Measurements from ENCODE around the gene ARHGAP40. TPM values are rescaled to one million over a fixed set of nuclear protein-coding genes. Genes with fewer than 3 reads are reported as not detected.

The ARHGAP40 gene
- total RNA-seq, 1 experiment from 2014 or later = 0.18 TPM

DNA sequence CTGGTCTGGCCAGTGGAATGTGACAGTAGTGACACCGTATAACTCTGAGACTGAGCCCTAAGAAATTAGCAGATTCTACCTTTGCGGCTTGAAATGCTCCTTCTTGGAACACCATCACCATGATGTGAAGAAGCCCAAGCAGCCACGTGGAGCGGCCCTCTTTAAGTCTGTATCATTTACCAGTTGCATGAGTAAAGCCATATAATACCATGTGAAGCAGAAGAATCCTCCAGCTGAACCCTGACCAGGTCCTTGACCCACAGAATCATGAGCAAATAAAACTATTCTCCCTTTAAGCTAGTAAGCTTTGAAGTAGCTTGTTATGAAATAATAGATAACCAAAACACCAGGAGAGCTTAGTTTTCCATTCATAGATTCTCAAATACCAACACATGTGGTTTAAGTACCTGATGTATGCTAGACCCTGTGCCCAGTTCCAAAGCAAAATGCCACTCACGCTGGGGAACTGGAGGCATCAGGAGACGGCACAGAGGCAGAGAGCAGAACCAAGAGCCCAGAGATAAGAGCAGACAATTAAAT, 65.9 kb downstream of the ARHGAP40 start:
- no peak for TF ChIP-seq TCF7L2 (IDR thresholded peaks at IDR 0.05; ENCODE audit: low read depth, low read length)
- TF ChIP-seq, protein P1, sequence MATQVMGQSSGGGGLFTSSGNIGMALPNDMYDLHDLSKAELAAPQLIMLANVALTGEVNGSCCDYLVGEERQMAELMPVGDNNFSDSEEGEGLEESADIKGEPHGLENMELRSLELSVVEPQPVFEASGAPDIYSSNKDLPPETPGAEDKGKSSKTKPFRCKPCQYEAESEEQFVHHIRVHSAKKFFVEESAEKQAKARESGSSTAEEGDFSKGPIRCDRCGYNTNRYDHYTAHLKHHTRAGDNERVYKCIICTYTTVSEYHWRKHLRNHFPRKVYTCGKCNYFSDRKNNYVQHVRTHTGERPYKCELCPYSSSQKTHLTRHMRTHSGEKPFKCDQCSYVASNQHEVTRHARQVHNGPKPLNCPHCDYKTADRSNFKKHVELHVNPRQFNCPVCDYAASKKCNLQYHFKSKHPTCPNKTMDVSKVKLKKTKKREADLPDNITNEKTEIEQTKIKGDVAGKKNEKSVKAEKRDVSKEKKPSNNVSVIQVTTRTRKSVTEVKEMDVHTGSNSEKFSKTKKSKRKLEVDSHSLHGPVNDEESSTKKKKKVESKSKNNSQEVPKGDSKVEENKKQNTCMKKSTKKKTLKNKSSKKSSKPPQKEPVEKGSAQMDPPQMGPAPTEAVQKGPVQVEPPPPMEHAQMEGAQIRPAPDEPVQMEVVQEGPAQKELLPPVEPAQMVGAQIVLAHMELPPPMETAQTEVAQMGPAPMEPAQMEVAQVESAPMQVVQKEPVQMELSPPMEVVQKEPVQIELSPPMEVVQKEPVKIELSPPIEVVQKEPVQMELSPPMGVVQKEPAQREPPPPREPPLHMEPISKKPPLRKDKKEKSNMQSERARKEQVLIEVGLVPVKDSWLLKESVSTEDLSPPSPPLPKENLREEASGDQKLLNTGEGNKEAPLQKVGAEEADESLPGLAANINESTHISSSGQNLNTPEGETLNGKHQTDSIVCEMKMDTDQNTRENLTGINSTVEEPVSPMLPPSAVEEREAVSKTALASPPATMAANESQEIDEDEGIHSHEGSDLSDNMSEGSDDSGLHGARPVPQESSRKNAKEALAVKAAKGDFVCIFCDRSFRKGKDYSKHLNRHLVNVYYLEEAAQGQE (IDR thresholded peaks at IDR 0.05; ENCODE audit: insufficient read depth in 1 of 2, low read depth in 2 of 2, low read length in 1 of 2) = no peak
- POLR2A ChIA-PET = no interaction called here
- CTCF ChIA-PET = interaction anchor here (0.6 kb wide), 1 partner anchor 353 kb away, joined by 5 read pairs; no protein-coding TSS in a partner anchor
- Histone ChIP-seq H3K36me3 (ENCODE audit: control insufficient read depth, insufficient read depth, low read length) (no peaks in the 10 kb centered on the region), H3K27ac (ENCODE audit: low read length) (no peak overlapping the region), H3K4me1 (ENCODE audit: control insufficient read depth, insufficient read depth, low read length) (no peaks in the 10 kb centered on the region), H3K9me3 (ENCODE audit: control insufficient read depth, insufficient read depth, low read depth, low read length) (no peaks in the 10 kb centered on the region), H3K4me3 (ENCODE audit: low read depth in 2 of 2, low read length in 2 of 2) (no peak overlapping the region), H3K27me3 (ENCODE audit: control insufficient read depth, insufficient read depth, low read length) (peaks cover 10% of the 10 kb centered on the region; the same call in 1 of the 2 replicates)
- DNase-seq (ENCODE audit: low read depth, low spot score) = no peak
- no TSS peak for BruUV-seq (replicated peaks)
- ATAC-seq = no peak
- intact Hi-C loops (cut with micrococcal nuclease; ENCODE audit: unreplicated experiment) = no loop called here
- in situ Hi-C loops (cut with HindIII; ENCODE audit: low pct_unique_long_range_greater_than_20kb, low sequenced_read_pairs) = no loop called here

DNA sequence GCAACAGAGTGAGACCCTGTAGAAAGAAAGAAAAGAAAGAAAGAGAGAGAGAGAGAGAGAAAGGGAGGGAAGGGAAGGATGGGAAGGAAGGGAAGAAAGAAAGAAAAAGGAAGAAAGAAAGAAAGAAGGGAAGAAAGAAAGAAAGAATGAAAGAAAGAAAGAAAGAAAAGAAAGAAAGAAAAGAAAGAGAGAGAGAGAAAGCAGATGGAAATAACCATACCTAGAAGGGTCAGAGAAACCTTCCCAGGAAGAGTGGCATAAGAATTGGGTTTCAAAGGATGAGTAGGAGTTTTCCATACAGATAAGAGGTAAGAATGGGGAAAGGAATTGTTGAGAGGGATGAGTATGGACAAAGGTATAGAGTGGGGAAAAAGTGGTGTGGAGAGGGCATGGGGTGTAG, 68.1 kb downstream of the ARHGAP40 start:
- in situ Hi-C loops (cut with HindIII; ENCODE audit: low pct_unique_long_range_greater_than_20kb, low sequenced_read_pairs) = no loop called here
- ATAC-seq (no peak), DNase-seq (ENCODE audit: low read depth, low spot score) (no peak)
- H3K36me3 ChIP-seq (ENCODE audit: control insufficient read depth, insufficient read depth, low read length) = no peaks in the 10 kb centered on the region
- POLR2A ChIA-PET = no interaction called here
- intact Hi-C loops (cut with micrococcal nuclease; ENCODE audit: unreplicated experiment) = no loop called here
- BruUV-seq (replicated peaks) = no TSS peak
- no peak for TF ChIP-seq POLR2AphosphoS5 (IDR thresholded peaks at IDR 0.05; ENCODE audit: low read depth, low read length)
- no peak for TF ChIP-seq TCF7L2 (IDR thresholded peaks at IDR 0.05; ENCODE audit: low read depth, low read length)
- TF ChIP-seq, protein P2, sequence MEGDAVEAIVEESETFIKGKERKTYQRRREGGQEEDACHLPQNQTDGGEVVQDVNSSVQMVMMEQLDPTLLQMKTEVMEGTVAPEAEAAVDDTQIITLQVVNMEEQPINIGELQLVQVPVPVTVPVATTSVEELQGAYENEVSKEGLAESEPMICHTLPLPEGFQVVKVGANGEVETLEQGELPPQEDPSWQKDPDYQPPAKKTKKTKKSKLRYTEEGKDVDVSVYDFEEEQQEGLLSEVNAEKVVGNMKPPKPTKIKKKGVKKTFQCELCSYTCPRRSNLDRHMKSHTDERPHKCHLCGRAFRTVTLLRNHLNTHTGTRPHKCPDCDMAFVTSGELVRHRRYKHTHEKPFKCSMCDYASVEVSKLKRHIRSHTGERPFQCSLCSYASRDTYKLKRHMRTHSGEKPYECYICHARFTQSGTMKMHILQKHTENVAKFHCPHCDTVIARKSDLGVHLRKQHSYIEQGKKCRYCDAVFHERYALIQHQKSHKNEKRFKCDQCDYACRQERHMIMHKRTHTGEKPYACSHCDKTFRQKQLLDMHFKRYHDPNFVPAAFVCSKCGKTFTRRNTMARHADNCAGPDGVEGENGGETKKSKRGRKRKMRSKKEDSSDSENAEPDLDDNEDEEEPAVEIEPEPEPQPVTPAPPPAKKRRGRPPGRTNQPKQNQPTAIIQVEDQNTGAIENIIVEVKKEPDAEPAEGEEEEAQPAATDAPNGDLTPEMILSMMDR (IDR thresholded peaks at IDR 0.05) = no peak
- no peak for TF ChIP-seq SIN3A (IDR thresholded peaks at IDR 0.05; ENCODE audit: borderline replicate concordance, insufficient read depth, low read depth, low read length)
- TF ChIP-seq, protein P1 (IDR thresholded peaks at IDR 0.05; ENCODE audit: insufficient read depth in 1 of 2, low read depth in 2 of 2, low read length in 1 of 2) = no peak
- no peak overlapping the region for H3K27ac ChIP-seq (ENCODE audit: low read length)
- H3K4me3 ChIP-seq (ENCODE audit: low read depth in 2 of 2, low read length in 2 of 2) = no peak overlapping the region
- CTCF ChIA-PET = no interaction called here
- H3K27me3 ChIP-seq (ENCODE audit: control insufficient read depth, insufficient read depth, low read length) = peaks cover 6% of the 10 kb centered on the region; the same call in 1 of the 2 replicates
- H3K4me1 ChIP-seq (ENCODE audit: control insufficient read depth, insufficient read depth, low read length) = no peaks in the 10 kb centered on the region
- H3K9me3 ChIP-seq (ENCODE audit: control insufficient read depth, insufficient read depth, low read depth, low read length) = no peaks in the 10 kb centered on the region
